A673 (cell line): ENCODE data around the gene IL1RAPL1. TPM values are rescaled to one million over a fixed set of nuclear protein-coding genes. Genes with fewer than 3 reads are reported as not detected.

ENCODE experiments used
- BruUV-seq: library from RNA; stranded (reverse); fragments of 400-500 nt; replicated peaks from 2 replicates; lab custom pipeline; 2021; lab: Mats Ljungman, UMichigan
- CTCF ChIA-PET: fragments of 300-600 bp; sonication (Branson Sonifier 250); formaldehyde crosslinking; loops from one replicate; lab custom pipeline; 2022; ENCODE audit warnings: antibody characterized with exemption; lab: Charles Lee
- POLR2A ChIA-PET: fragments of 300-600 bp; sonication (Branson Sonifier 250); formaldehyde crosslinking; loops from one replicate; lab custom pipeline; 2022; ENCODE audit warnings: antibody characterized with exemption; ENCODE audit not compliant: low non-redundant PET; lab: Charles Lee
- DNase-seq: peaks from one replicate; pipeline ENCODE4 v3.0.0-alpha.2; 2015; ENCODE audit warnings: low spot score
- H3K27ac ChIP-seq: fragments of 200-600 bp; sonication (generic); 2 replicates; pipeline ENCODE4 v1.5.1; 2016; ENCODE audit warnings: mixed run types, low read depth, mild to moderate bottlenecking, mixed read lengths, antibody characterized with exemption, low read length; ENCODE audit not compliant: poor library complexity, severe bottlenecking
- H3K27me3 ChIP-seq: fragments of 200-600 bp; sonication (generic); replicated peaks from 2 replicates; pipeline ENCODE4 v1.6.1; 2017; ENCODE audit warnings: mixed run types, low read depth, mild to moderate bottlenecking, mixed read lengths, antibody characterized with exemption, low read length; ENCODE audit not compliant: insufficient read depth, poor library complexity
- H3K36me3 ChIP-seq: fragments of 200-600 bp; sonication (generic); 2 replicates; pipeline ENCODE4 v1.6.1; 2016; ENCODE audit warnings: mixed run types, mild to moderate bottlenecking, mixed read lengths, antibody characterized with exemption, low read length; ENCODE audit not compliant: insufficient read depth, poor library complexity, severe bottlenecking
- H3K4me1 ChIP-seq: fragments of 200-600 bp; sonication (generic); 2 replicates; pipeline ENCODE4 v1.6.1; 2017; ENCODE audit warnings: mixed run types, mild to moderate bottlenecking, mixed read lengths, antibody characterized with exemption, low read length; ENCODE audit not compliant: insufficient read depth, poor library complexity, severe bottlenecking
- H3K4me3 ChIP-seq: fragments of 200-600 bp; sonication (generic); 2 replicates; pipeline ENCODE4 v1.5.1; 2016; ENCODE audit warnings: low read depth, mixed run types, mild to moderate bottlenecking, mixed read lengths, low read length; ENCODE audit not compliant: poor library complexity, severe bottlenecking
- H3K9me3 ChIP-seq: fragments of 200-600 bp; sonication (generic); 2 replicates; pipeline ENCODE4 v1.6.1; 2016; ENCODE audit warnings: mixed run types, low read depth, mild to moderate bottlenecking, mixed read lengths, antibody characterized with exemption, low read length; ENCODE audit not compliant: poor library complexity, severe bottlenecking
- CTCF ChIP-seq: fragments of 300-800, 200-600 bp; sonication (generic); conservative IDR thresholded peaks from 2 replicates; pipeline ENCODE4 v1.5.1; 2017; ENCODE audit warnings: low read depth, mild to moderate bottlenecking, antibody characterized with exemption, low read length, moderate library complexity, mixed read lengths
- EZH2 ChIP-seq: fragments of 200-600 bp; sonication (generic); IDR thresholded peaks from 2 replicates; pipeline ENCODE4 v1.6.1; 2017; ENCODE audit warnings: borderline replicate concordance, low read depth, mild to moderate bottlenecking, mixed read lengths, antibody characterized with exemption, low read length; ENCODE audit not compliant: poor library complexity, severe bottlenecking
- intact Hi-C: fragments of 100-400 bp; cut with micrococcal nuclease; formaldehyde crosslinking; loops from one replicate; pipeline ENCODE4 v1.10.0; 2022; ENCODE audit not compliant: unreplicated experiment
- total RNA-seq: library from RNA; stranded (reverse); gene quantifications from 2 replicates; pipeline ENCODE4 v1.2.3, GENCODE V29; 2021

IL1RAPL1 gene
- total RNA-seq, 1 experiment from 2014 or later = 0.21 TPM

DNA sequence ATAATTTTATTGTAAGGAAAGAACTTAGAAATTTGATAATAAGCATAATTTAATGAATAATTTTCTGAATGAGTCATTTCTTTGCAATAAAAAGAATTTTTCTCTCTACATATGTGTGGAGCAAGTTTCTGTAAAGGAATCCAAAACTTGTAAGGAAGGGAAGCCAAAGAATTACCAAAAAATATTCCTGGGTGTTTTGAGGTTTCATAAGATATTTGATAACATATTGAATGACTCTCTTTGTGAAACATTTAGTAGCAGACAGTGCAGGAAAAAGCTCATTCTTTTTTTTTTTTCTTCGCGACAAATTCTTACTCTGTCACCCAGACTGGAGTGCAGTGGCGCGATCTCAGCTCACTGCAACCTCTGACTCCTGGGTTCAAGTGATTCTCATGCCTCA lies 1159.1 kb downstream of the IL1RAPL1 start:
- Histone ChIP-seq H3K27me3 (no peaks in the 10 kb centered on the region), H3K4me1 (no peaks in the 10 kb centered on the region), H3K9me3 (no peaks in the 10 kb centered on the region), H3K36me3 (no peaks in the 10 kb centered on the region), H3K27ac (no peak overlapping the region), H3K4me3 (no peak overlapping the region)
- POLR2A ChIA-PET = no interaction called here
- DNase-seq = no peak
- no TSS peak for BruUV-seq
- TF ChIP-seq EZH2 (no peak), CTCF (no peak)
- intact Hi-C loops = no loop called here
- CTCF ChIA-PET = no interaction called here

GRCh38 chrX:29762006-29762405 lies 1174.8 kb downstream of the IL1RAPL1 start:
- Histone ChIP-seq H3K27me3 (no peaks in the 10 kb centered on the region), H3K4me1 (no peaks in the 10 kb centered on the region), H3K4me3 (no peak overlapping the region), H3K36me3 (no peaks in the 10 kb centered on the region), H3K9me3 (no peaks in the 10 kb centered on the region), H3K27ac (no peak overlapping the region)
- POLR2A ChIA-PET = no interaction called here
- no peak for TF ChIP-seq EZH2
- no peak for TF ChIP-seq CTCF
- CTCF ChIA-PET = no interaction called here
- BruUV-seq = no TSS peak
- no peak for DNase-seq
- intact Hi-C loops = no loop called here

GRCh38 chrX:29775890-29776289 lies 1188.6 kb downstream of the IL1RAPL1 start:
- Histone ChIP-seq H3K4me1 (no peaks in the 10 kb centered on the region), H3K9me3 (no peaks in the 10 kb centered on the region), H3K27ac (no peak overlapping the region), H3K4me3 (no peak overlapping the region), H3K36me3 (no peaks in the 10 kb centered on the region), H3K27me3 (peaks cover 3% of the 10 kb centered on the region)
- no peak for DNase-seq
- CTCF ChIA-PET = no interaction called here
- TF ChIP-seq EZH2 (no peak), CTCF (no peak)
- intact Hi-C loops = no loop called here
- POLR2A ChIA-PET = no interaction called here
- BruUV-seq = no TSS peak
